Smooth muscle cell of the brain vasculature (primary cell): ENCODE measurements around the gene IFT52.
A peak's percentile ranks its signal among the peaks of the same experiment; 100 is the strongest.
"Not testable (repeated sequence)": the region's sequence is repeated elsewhere in the genome, so short reads cannot be mapped to it uniquely, and the experiment has no call there.

Source experiments
- DNase-seq: peaks from one replicate; pipeline ENCODE4 v3.0.0-alpha.2; 2012; ENCODE audit warnings: low read depth, low spot score

The IFT52 gene

DNA sequence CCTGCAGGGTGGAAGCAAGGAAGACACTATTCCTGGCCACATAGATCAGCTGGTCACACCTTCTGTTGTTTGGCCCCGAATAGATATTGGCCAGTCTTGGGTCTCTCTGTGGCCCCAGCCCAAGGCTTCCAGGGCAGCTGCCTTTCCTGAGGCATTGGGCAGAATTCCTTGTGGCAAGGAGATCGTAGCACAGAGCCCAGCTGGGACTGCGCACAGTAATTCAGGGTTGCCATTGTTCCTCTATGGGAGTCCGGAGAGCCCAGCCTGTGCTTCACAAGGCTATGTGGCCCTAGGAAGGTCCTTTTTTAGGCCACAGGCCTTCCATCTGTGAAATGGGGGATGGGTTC, 25.0 kb upstream of the IFT52 start:
- DNase-seq, result no peak

DNA sequence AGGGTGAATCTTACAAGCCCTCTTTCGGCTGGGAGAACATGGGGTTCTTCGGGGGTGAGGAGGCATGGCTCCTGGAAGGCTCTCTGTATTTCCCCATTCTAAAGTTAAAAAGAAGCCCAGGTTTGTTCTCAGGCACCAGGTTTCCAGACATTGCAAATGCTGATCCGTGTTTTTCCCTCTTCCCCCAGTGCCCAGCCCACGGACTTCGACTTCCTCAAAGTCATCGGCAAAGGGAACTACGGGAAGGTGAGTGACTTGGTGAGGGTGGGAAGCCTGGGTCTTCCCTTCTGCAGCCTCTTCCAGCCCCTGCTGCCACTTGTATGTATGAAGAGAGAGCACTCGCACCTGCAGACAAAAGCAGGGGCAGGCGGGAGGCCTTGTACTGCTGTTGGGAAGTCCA, 23.3 kb upstream of the IFT52 start:
- no peak for DNase-seq

DNA sequence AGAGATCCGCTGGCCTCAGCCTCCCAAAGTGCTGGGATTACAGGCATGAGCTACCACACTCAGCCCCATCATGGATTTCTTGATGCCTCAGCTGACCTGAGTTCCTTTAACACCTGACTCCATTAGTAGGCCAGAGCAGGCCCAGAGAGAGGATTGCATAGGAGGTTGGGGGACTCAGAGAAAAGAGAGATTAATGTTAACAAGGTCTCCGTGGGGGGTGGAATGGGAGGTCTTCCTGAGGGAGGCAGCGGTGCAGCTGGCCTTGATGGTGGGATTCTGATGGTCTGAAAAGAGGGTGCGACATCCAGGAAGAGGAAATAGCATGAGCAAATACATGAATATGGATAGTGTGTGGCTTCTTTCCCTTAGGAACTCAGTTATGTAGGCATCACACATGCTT, 22.0 kb upstream of the IFT52 start:
- no peak for DNase-seq

DNA sequence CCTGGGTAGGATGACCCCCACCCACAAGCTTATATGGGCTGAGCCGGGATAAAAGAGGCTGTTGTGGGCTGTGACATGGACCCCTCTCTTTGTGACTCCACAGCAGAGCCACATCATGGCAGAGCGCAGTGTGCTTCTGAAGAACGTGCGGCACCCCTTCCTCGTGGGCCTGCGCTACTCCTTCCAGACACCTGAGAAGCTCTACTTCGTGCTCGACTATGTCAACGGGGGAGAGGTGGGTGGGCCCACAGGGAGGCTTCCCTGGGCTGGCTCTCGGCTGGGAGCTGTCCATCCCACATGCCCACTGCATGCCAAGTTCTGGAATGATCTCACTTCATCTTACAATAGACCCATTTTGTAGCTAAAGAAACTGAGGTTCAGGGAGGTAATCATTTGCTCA, 21.5 kb upstream of the IFT52 start:
- no peak for DNase-seq

DNA sequence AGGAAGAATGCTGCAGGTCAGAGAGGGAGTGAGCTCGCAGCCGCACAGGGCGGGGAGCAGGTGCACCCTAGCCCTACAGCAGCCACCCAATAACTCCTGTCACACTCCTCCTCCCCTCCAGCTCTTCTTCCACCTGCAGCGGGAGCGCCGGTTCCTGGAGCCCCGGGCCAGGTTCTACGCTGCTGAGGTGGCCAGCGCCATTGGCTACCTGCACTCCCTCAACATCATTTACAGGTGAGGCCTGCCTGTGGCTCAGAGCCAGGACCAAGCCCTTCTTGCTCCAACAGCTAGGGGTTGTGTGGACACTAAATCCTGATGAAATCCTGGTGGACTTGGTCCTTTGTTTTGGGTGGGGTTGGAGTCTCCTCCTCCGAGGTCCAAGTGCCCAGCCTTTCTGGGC, 20.2 kb upstream of the IFT52 start:
- DNase-seq, result no peak

DNA sequence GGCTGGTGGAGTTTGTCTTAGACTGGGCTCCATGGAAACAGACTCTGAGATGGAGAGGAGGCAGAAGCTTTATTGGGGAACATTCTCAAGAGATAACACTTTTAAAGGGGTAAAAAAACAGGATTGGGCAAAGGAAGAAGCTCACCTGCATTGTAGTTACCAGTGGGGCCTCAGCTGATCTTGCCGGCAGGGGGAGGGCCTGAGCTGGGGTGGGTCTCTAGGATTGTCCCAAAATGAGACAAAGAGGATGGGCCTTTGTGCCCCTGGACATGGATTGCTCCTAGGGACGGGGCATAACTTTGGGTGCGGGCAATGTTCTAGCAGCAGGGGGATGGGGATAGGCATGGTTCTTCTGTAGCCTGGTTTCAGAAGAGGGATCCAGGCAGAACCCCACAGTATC, 19.4 kb upstream of the IFT52 start:
- DNase-seq, result no peak

DNA sequence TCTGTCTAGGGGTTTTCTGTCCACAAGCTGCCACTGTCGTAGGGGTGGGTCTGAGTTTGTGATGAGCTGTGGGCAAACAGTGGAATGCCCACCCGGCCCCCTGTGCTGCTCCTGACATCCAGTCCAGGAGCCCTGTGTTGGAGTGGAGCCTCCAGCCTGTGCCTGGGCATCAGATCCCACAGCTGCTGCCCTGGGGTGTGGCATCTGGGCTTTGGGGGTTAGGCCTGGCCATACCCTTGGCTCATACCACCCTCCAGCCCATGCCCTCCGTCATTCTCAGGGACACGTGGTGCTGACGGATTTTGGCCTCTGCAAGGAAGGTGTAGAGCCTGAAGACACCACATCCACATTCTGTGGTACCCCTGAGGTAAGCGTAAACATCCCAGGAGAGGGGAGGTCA, 19.0 kb upstream of the IFT52 start:
- DNase-seq, result no peak

DNA sequence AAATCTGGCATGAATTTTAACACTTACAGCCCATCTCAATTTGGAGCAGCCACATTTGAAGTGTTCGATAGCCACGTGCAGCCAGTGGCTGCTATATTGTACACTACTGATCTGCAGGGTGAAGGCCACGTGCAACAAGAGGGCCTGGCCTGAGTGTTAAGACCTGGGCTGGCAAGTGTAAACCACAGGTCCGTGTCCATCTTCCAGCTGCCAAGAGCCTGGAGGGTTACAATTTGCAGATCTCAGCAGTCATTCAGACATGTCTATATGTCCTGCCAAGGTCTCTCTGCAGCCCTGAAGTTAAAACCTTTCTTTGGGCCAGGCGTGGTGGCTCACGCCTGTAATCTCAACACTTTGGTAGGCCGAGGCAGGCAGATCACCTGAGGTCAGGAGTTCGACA, 17.8 kb upstream of the IFT52 start:
- DNase-seq, result no peak

DNA sequence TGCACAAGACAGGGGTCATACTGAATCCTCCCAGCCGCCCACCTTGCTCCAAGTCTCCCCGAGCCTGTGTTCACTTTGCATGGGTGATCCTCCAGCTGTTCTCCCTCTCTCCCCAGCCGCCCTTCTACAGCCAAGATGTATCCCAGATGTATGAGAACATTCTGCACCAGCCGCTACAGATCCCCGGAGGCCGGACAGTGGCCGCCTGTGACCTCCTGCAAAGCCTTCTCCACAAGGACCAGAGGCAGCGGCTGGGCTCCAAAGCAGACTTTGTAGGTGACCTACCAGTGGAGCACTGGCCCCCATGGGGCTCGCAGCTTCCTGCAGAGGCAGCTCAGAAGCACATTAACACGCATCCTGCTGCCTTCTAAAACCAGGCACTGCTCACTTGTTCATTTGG, 14.6 kb upstream of the IFT52 start:
- no peak for DNase-seq

DNA sequence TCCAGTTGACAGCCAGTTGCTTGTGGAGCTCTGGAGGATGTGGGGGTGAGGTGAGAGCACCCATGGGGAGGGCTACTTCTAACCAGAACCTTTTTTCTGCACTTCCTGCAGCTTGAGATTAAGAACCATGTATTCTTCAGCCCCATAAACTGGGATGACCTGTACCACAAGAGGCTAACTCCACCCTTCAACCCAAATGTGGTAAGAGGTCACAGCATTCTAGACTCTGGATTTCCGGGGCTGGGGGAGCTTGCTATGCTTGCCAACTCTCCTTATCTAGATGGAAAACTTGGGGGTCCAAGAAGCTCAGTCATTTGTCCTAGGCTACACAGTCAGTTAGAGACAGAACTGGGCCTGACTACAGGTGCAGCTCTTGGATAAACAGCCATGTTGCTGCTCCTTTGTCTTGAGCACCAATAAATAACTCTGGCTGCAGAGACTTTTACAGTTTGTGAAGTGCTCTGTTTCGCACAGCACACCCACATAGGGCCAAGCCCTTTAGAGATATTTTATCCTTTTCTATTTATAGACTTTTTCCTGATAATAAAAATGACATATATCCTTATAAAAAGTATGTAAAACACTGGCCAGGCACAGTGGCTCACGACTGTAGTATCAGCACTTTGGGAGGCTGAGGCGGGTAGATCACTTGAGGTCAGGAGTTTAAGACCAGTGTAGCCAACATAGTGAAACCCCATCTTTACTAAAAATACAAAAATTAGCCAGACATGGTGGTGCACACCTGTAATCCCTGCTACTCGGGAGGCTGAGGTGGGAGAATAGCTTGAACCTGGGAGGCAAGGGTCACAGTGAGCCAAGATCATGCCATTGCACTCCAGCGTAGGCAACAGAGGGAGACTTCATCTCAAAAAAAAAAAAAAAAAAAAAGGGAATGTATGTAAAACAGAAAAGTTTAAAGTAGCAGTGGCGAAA, 10.6 kb upstream of the IFT52 start:
- DNase-seq, result no peak

DNA sequence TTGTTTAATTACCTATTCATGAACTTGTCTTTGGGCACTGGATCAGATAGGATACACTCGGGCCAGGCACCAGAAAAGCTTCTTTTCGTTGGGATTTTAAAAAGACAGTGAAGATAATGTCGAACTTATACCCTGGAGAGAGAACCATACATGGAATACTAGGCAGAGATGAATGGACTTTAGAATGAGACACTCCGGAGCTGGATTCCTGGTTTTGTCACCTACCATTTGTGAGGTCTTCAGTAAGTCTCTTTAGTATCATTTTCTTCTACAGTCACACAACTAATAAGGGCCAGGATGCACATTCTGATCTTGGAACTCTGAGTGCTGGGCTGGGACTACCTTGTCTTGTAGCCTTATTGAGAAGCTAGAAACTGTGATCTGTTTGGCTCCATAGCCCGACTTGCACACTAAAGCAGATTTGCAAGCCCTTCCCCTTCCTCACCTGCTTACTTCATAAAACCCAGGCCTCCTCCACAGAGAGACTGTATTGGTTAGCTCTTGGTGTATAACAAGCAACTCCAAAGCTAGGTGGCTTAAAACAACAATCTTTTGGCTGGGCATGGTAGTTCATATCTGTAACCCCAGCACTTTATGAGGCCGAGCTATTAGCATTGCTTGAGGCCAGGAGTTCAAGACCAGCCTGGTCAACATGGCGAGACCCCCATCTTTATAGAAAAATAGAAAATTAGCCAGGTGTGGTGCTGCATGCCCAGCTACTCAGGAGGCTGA, 7.4 kb upstream of the IFT52 start:
- no peak for DNase-seq

DNA sequence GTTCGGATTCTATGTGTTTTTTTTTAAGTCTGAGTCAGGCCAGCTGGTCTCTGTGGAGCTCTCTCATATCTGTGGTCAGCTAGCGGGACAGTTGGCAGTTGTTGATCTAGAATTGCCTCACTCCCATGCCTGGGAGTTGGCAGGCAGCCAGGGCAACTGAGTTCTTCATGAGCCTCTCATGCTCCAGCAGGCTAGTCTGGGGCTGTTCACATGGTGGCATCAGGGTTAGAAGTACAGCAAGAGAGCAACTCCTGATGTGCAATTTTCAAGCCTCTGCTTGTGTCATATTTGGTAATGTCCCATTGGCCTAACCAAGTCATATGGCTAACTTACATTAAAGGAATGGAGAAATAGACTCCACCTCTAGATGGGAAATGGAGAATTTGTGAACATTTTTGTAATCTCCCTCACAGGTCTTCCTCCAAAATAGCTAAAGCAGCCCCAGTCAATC, 6.7 kb upstream of the IFT52 start:
- DNase-seq, result peak; percentile 93

DNA sequence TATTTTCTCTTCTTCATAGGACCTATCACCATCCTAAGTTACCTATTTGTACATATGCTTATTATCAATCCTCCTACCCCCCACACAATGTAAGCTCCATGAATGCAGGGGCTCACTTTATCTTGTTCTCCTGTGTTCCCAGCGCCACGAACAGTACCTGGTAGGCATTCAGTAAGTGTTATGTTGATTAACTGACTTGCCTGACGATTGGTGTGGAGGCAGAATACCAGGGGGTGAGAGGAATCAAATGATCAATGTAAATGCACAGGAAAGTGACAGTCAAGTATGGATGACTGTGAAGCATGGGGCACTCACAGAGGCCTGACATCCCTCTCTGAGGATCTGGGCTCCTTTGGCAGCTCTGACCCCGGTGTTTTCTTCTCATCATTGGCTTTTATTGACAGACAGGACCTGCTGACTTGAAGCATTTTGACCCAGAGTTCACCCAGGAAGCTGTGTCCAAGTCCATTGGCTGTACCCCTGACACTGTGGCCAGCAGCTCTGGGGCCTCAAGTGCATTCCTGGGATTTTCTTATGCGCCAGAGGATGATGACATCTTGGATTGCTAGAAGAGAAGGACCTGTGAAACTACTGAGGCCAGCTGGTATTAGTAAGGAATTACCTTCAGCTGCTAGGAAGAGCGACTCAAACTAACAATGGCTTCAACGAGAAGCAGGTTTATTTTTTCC, 6.1 kb upstream of the IFT52 start:
- DNase-seq, result no peak

DNA sequence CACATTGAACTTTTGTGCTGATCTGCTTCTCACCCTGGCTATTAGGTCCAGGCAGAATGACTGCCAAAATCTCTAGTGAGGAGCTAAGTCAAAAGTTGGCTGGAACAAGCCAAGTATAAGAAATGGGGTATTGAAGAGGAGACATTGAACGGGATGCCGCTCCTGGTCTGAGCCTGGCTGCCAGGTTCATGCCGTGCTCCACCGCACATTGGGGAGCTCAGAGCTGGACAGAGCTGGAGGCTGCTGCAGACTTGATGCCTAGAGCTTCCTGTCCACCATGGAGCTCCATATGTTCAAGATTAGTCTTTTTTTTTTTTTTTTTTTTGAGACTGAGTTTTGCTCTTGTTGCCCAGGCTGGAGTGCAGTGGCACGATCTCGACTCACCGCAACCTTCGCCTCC, 4.1 kb upstream of the IFT52 start:
- DNase-seq, result no peak

DNA sequence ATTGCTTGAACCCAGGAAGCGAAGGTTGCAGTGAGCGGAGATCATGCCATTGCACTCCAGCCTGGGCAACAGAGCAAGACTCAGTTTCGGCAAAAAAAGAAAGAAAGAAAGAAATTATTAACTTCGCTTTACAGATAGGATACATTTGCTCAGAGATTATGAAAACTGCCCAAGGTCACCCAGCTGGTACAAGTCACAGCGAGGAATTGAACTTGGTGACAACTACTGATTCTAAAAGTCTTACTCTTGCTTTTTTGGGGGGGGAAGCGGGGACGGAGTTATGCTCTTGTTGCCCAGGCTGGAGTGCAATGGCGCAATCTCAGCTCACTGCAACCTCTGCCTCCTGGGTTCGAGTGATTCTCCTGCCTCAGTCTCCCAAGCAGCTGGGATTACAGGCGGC, 2.2 kb upstream of the IFT52 start:
- not testable (repeated sequence) for DNase-seq

DNA sequence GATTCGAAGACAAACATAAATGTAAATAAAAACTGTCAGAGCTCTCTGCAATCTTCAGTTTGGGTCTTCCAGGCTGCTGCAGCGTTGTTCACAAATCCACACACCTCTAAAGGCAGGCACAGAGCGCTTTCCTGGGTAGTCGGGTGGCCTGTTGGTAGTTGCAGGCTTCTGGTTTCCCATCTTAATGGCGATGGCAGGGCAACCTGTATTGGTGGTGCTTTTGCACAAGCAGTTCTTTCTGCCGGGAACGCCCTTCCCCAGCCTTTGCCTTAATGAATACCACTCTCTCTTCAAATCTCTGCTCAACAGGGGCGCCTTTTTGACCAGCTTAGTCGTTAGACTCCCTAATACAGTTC, 723 bp upstream of the IFT52 start:
- DNase-seq, result no peak

DNA sequence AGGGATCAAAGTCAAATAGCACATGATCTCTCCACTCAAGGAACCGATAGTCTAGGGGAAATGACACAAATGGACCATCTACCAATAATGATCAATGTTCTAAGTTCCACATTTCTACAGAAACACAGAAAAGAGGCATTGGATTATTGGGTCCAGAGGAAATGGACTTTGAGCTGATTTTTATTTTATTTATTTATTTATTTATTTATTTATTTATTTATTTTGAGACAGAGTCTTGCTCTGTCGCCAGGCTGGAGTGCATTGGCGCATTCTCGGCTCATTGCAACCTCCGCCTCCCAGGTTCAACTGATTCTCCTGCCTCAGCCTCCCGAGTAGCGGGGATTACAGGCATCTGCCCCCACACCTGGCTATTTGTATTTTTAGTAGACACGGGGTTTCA, 11.2 kb downstream of the IFT52 start:
- not testable (repeated sequence) for DNase-seq

DNA sequence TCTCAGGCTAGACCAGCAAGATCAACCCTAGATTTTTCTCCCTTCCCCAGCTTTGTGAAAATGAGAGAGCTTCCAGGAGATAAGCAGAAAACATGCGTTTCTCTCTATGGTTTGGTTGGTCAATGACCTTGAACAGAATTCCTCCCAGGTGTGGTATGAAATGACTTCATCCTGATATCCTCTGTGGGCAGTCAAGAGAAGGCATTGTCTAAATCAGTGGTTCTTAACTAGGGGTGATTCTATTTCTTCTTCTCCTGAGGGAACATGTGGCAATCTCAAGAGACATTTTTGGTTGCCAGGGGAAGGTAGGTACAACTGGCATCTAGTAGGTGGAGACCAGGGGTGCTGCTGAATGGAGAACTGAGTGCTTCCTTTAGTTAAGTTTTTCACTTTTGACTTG, 12.4 kb downstream of the IFT52 start:
- no peak for DNase-seq

DNA sequence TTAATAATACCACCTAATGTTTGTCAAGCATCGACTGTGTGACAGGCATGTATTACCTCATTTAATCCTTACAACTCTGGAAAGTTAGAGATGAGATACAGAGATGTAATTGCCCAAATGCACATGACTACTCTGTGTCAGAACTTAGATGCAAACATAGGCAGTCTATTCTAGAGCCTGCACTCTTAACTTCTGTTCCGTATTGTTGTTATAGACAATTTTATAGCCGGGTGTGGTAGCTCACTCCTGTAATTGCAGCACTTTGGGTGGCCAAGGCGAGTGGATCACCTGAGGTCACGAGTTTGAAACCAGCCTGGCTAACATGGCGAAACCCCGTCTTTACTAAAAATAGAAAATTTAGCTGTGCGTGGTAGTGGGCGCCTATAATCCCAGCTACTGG, 15.0 kb downstream of the IFT52 start:
- no peak for DNase-seq

DNA sequence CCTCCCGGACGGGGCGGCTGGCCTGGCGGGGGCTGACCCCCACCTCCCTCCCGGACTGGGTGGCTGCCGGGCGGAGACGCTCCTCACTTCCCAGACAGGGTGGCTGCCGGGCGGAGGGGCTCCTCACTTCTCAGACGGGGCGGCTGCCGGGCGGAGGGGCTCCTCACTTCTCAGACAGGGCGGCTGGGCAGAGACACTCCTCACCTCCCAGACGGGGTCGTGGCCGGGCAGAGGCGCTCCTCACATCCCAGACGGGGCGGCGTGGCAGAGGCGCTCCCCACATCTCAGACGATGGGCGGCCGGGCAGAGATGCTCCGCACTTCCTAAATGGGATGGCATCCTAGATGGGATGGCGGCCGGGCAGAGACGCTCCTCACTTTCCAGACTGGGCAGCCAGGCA, 16.5 kb downstream of the IFT52 start:
- not testable (repeated sequence) for DNase-seq

DNA sequence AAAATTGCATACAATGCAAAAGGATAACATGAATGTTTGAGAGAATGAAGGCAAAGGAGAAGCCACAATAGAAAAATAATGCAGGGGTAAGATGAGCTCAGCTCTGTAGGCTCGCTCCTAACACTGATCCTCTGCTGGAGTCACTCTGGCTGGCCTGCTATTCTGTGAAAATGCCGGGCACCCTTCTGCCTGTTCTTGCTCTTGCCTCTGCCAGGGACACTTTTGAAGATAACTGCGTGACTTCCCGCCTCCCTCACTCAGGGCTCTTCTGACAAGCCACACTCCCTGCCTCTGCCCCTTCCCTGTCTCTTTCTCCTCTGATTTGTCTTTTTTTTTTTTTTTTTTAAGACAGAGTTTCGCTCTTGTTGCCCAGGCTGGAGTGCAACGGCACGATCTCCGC, 40.9 kb downstream of the IFT52 start:
- no peak for DNase-seq

DNA sequence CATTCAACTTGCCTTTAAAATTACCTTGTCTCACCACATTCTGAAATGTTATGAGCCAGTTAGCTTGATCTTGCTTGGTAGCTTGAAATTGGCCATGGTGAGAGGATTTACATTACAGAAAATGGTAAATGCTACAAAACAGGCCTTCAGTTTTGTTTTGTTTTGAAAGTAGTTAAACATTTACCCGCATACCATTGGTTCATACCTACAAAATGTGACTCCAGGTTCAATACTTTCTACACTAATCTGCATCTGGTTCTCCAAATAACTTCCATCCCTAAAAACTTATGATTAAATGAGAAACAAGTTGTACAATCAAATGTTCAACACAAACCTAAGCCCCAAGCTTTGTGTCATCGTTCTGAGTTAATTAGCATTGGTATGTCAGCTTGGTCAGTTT, 45.7 kb downstream of the IFT52 start:
- DNase-seq, result no peak

DNA sequence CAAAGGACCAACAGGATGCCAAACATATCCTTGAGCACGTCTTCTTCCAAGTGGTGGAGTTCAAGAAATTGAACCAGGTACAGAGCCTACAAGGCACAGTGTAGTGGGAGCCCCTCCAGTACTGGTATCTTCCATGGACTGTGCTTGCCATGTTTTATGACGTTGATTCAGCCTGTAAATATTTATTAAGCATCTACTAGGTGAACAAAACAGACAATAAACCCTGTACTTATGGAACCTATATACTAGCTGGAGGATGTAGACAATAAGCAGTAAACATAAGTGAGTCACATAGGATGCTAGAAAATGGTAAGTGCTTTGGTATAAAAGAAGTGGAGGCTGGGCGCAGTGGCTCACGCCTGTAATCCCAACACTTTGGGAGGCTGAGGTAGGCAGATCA, 51.8 kb downstream of the IFT52 start:
- no peak for DNase-seq
